ENCODE results near the gene ALPL. TPM values are rescaled to one million over a fixed set of nuclear protein-coding genes. Genes with fewer than 3 reads are reported as not detected.

Gene ALPL
- total RNA-seq, 1 experiment from 2014 or later = 84.8 TPM

DNA sequence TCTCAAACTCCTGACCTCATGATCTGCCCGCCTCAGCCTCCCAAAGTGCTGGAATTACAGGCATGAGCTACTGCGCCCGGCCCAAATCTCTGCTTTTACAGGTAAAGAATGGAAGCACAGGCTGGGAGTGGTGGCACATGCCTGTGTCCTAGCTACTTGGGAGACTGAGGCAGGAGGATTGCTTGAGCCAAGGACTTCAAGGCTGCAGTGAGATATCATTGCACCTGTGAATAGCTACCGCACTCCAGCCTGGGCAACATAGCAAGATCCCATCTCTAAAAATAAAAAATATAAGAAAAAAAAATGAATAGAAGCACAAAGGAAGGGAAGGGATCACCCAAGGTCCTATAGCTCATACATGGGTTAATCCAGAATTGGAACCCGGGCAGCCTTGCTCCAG, 15.0 kb downstream of the ALPL start:
- no peak overlapping the region for H3K23ac ChIP-seq (ENCODE audit: insufficient read length, low read depth, low read length)
- peak overlapping the region; percentile 17 for H2BK5ac ChIP-seq (ENCODE audit: insufficient read length, low read length)
- no peak overlapping the region for H3K27ac ChIP-seq (ENCODE audit: insufficient read length, low read depth, low read length)
- no peak overlapping the region for H4K91ac ChIP-seq (ENCODE audit: insufficient read length, low read depth, low read length)
- no peaks in the 10 kb centered on the region for H3K79me1 ChIP-seq (ENCODE audit: insufficient read depth, low read depth, low read length, poor library complexity, severe bottlenecking)
- no peak overlapping the region for H3K4me3 Mint-ChIP-seq
- no peak overlapping the region for H2BK20ac ChIP-seq (ENCODE audit: low read depth, low read length, poor library complexity, severe bottlenecking)
- H4K20me1 ChIP-seq (ENCODE audit: control insufficient read depth, insufficient read depth, insufficient read length) = no peaks in the 10 kb centered on the region
- H2AK5ac ChIP-seq (ENCODE audit: insufficient read length, low read length) = no peak overlapping the region
- H3K79me2 ChIP-seq (ENCODE audit: insufficient read depth, low read length) = peaks cover 2% of the 10 kb centered on the region; the same call in 1 of the 2 replicates
- H3K4ac ChIP-seq (ENCODE audit: low read depth, low read length) = no peak overlapping the region
- no peaks in the 10 kb centered on the region for H3K27me3 Mint-ChIP-seq (ENCODE audit: low read depth)
- no peak overlapping the region for H3K4me2 ChIP-seq (ENCODE audit: insufficient read depth, insufficient read length, low read length)
- H4K8ac ChIP-seq (replicated peaks; ENCODE audit: insufficient read length, low read depth, low read length) = no peak overlapping the region
- no peak overlapping the region for H3K56ac ChIP-seq (ENCODE audit: insufficient read length, low read depth, low read length)
- TF ChIP-seq, protein P1, sequence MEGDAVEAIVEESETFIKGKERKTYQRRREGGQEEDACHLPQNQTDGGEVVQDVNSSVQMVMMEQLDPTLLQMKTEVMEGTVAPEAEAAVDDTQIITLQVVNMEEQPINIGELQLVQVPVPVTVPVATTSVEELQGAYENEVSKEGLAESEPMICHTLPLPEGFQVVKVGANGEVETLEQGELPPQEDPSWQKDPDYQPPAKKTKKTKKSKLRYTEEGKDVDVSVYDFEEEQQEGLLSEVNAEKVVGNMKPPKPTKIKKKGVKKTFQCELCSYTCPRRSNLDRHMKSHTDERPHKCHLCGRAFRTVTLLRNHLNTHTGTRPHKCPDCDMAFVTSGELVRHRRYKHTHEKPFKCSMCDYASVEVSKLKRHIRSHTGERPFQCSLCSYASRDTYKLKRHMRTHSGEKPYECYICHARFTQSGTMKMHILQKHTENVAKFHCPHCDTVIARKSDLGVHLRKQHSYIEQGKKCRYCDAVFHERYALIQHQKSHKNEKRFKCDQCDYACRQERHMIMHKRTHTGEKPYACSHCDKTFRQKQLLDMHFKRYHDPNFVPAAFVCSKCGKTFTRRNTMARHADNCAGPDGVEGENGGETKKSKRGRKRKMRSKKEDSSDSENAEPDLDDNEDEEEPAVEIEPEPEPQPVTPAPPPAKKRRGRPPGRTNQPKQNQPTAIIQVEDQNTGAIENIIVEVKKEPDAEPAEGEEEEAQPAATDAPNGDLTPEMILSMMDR (conservative IDR thresholded peaks at IDR 0.05) = no peak
- H3K9me3 Mint-ChIP-seq = no peaks in the 10 kb centered on the region
- H3K9me3 ChIP-seq (ENCODE audit: control insufficient read depth, low read depth, low read length) = no peaks in the 10 kb centered on the region
- WGBS (ENCODE audit: extremely low coverage, insufficient read length, low lambda C conversion rate) = no CpG with 5 or more reads among the region's 5 CpGs
- H3K14ac ChIP-seq (ENCODE audit: insufficient read depth, low read length) = no peak overlapping the region
- no peak overlapping the region for H2BK12ac ChIP-seq (ENCODE audit: insufficient read length, low read depth, low read length)
- H3K18ac ChIP-seq (ENCODE audit: insufficient read length, low read depth, low read length) = no peak overlapping the region
- no peak overlapping the region for H3K9ac ChIP-seq (ENCODE audit: extremely low read depth, insufficient read length, low read length)
- no peaks in the 10 kb centered on the region for H3K27me3 ChIP-seq (ENCODE audit: insufficient read depth, low read length)
- peaks cover 3% of the 10 kb centered on the region; the same call in 1 of the 2 replicates for H3K4me1 ChIP-seq (ENCODE audit: insufficient read depth, low read length)
- H2BK15ac ChIP-seq (ENCODE audit: low read depth, low read length) = no peak overlapping the region
- H3K27ac Mint-ChIP-seq = peak overlapping the region in 1 of 3 experiments; percentile 32; a peak in 1 of 7 replicates
- no peak overlapping the region for H2AFZ ChIP-seq (ENCODE audit: low read length)
- no peaks in the 10 kb centered on the region for H3K23me2 ChIP-seq (ENCODE audit: insufficient read length, low read depth, low read length, poor library complexity, severe bottlenecking)
- peaks cover 21 to 43% of the 10 kb centered on the region in 2 experiments for H3K4me1 Mint-ChIP-seq
- no peak overlapping the region for H3T11ph ChIP-seq (ENCODE audit: low read length)
- DNase-seq = no peak
- H3K36me3 Mint-ChIP-seq (ENCODE audit: insufficient read depth in 1 of 3, low read depth in 3 of 3) = no peaks in the 10 kb centered on the region
- no peak overlapping the region for H4K5ac ChIP-seq (ENCODE audit: insufficient read length, low read depth, low read length)
- no peak overlapping the region for H2BK120ac ChIP-seq (ENCODE audit: low read depth, low read length, poor library complexity, severe bottlenecking)
